ENCODE results near the gene ASF1B.

ASF1B gene

GRCh38 chr19:14107581-14108461 is 28.6 kb downstream of the ASF1B start:
- TF ChIP-seq CTCF (IDR thresholded peaks at IDR 0.05): no peak
- peak overlapping the region; percentile 81 to 94 for H3K27ac ChIP-seq
- no peak for DNase-seq (ENCODE audit: low spot score)

GRCh38 chr19:14106840-14107239 is 29.5 kb downstream of the ASF1B start:
- DNase-seq (ENCODE audit: low spot score): no peak
- no peak for TF ChIP-seq CTCF (IDR thresholded peaks at IDR 0.05)
- H3K4me3 ChIP-seq: no peak overlapping the region
- peak overlapping the region; percentile 81 to 94 for H3K27ac ChIP-seq

More at GRCh38 chr19:14107581-14108461, 28.6 kb downstream of the ASF1B start:
- H3K4me3 ChIP-seq: peak overlapping the region; percentile 40

- Histone ChIP-seq H3K27ac (peak overlapping the region in 1 of 2 donors; percentile 94), H3K4me3 (no peak overlapping the region)
- no peak for DNase-seq (ENCODE audit: low spot score)
- no peak for TF ChIP-seq CTCF (IDR thresholded peaks at IDR 0.05)
Measured at GRCh38 chr19:14105680-14106079, 30.7 kb downstream of the ASF1B start.

GRCh38 chr19:14103310-14103709 is 33.1 kb downstream of the ASF1B start:
- DNase-seq (ENCODE audit: low spot score): no peak
- no peak overlapping the region for H3K27ac ChIP-seq
- TF ChIP-seq CTCF (IDR thresholded peaks at IDR 0.05): no peak
- H3K4me3 ChIP-seq: no peak overlapping the region

GRCh38 chr19:14102756-14103155 is 33.6 kb downstream of the ASF1B start:
- H3K27ac ChIP-seq: no peak overlapping the region
- DNase-seq (ENCODE audit: low spot score): no peak

GRCh38 chr19:14102102-14102696 is 34.2 kb downstream of the ASF1B start:
- no peak overlapping the region for H3K27ac ChIP-seq
- no peak for DNase-seq (ENCODE audit: low spot score)
- no peak overlapping the region for H3K4me3 ChIP-seq
- TF ChIP-seq CTCF (IDR thresholded peaks at IDR 0.05): no peak

More at GRCh38 chr19:14102756-14103155, 33.6 kb downstream of the ASF1B start:
- no peak for TF ChIP-seq CTCF (IDR thresholded peaks at IDR 0.05)
- H3K4me3 ChIP-seq: no peak overlapping the region
